HG03442 (cell line): ENCODE data around the gene OBP2B.
"Not testable (repeated sequence)": the region's sequence is repeated elsewhere in the genome, so short reads cannot be mapped to it uniquely, and the experiment has no call there.

Experiments used
- ATAC-seq: cut with Tn5 transposase; IDR thresholded peaks from one replicate; pipeline ENCODE4 v1.9.1; 2021; ENCODE audit warnings: mild to moderate bottlenecking, moderate library complexity; ENCODE audit not compliant: unreplicated experiment

The OBP2B gene

DNA sequence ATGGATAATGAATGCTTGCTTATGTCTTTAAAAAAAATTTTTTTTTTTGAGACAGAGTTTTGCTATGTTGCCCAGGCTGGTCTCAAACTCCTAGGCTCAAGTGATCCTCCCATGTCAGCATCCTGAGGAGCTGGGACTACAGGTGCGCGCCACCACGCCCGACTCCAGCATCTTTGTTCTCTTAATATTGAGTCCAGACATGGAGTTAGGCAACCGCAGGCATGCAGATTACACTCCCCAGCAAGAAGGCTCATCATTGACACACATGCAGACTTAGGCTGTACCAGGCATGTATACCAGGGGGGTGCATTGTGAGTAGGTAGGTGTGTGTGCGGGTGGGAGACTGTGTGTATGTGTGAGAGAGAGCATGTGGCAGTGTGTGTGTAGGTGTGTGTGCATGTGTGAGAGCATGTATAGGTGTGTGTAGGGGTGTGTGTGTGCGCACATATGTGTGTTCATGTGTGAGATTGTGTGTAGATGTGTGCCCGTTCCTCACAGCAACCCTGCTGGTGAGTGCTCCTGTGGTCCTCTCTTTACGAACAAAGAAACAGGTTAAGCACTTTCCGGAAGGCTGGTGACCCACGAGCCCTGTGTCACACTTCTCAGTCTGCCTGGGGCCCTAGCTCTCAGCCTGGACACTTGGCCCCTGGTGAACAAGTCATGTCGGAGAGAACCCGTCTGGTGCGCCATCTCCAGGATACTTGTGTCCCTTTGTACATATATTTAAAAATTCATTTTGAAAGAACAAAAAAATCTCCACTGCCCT is 6.2 kb downstream of the OBP2B start:
- no peak for ATAC-seq

DNA sequence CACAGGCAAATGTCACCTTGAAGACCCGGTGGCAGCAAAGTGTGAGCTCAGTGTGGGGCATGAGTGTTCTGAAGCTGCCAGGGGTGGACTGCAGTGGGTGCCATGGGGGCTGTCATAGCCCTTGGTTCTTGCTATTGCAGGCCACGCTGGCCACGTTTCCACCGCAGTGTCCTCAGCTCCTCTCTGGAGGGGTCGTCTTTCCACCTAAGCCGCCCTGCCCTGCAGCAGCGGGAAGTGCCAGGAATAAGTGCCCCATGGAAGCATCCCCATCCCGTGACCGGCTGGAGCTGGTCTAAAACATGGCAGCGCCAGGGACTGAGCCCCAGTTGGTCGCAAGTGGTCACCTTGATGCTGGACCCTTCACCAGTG is 6.9 kb downstream of the OBP2B start:
- no peak for ATAC-seq

DNA sequence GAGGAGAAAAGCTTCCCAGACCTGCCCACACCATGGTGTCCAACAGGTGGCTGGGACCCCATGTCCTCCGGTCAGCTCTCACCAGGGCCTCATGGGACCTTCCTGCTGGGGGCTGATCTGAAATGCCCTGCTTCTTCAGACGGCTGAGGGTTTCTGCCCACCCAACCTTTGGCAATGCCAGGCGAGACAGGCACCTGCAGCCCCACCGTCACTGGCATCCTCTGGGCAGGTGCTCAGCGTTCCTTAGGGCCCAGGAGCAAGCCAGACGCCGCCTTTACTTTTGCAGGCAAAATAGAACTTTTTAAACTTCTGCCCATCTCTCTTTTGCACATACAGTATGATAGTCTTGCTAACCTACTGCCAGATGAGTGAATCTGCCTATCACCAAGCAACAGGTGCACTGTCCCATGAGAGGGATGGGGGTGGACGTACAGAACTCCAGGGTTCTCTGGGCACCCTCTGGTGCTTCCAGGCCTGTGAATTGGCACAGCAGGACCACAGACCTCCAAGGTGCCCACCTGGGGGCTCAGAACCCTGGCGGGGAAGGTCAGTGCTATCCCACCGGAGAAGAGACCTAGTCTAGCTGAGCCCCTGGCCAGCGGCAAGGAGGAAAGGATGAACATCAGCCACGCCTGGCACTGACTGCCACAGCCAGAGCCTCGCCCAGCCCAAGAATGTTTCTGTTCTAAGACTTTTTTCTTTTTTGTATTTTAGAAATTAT is 7.5 kb downstream of the OBP2B start:
- no peak for ATAC-seq

DNA sequence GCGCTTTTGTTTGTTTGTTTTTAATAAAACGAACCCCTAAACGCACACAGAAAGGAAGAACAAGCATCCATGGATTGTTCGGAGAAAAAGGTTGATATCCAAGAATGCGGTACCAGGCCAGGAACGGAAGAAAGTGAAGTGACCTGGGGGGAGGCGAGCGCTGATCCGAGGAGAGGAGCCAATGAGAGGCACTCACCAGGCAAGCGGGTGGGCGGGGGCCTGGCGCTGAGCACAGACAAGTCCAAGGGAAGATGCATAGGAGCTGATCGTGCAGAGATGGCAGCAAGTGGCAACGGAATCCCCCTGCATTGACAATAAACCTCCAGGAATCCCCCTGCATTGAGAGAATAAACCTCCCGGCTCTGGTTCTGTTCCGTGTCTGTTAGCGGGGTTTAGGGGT is 8.4 kb downstream of the OBP2B start:
- no peak for ATAC-seq

DNA sequence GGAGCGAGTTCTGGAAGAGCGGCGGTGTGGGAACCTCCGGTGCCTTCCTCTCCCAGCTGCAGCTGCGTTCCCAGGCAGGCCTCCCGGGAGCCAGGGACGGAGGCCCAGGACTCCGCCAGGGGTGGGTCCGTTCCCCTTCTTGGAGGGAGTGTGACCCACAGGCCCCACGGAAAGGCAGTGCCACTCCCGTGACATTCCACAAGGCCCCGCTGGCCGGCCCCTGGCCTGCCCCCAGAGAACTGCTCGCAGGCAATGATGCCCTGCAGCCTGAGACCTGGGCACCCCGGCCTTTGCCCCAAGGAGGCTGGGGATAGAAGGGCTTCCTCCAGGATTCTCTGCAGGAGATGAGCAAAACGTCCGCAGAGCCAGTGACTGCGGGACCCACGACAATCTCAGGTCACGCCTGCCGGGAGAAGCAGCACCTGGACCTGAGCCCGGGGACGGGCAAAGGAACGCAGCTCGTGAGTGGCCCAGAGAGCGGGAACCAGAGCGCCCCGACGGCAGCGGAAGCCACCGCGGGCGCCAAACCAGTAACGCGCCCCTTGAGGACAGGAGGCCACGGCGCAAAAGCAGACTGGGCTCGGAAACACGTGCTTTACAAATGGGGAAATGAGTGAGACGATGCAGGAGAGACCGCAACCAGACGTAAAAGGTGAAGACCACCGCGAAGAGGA is 9.3 kb downstream of the OBP2B start:
- ATAC-seq = no peak

DNA sequence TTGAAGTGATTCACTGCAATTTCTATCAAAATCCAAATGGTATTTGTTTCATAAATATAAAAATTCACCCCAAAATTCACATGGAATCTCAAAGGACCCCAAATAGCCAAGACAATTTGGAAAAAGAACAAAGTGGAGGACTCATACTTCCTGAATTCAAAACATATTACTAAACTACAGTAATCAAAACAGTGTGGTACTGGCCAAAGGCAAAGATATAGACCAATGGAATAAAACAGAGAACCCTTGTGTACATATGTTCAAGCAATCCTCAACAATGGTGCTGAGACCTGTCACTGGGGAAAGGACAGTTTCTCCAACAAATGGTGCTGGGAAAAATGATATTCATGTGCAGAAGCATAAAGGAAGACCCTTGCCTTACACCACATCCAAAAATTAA is 14.0 kb downstream of the OBP2B start:
- no peak for ATAC-seq

DNA sequence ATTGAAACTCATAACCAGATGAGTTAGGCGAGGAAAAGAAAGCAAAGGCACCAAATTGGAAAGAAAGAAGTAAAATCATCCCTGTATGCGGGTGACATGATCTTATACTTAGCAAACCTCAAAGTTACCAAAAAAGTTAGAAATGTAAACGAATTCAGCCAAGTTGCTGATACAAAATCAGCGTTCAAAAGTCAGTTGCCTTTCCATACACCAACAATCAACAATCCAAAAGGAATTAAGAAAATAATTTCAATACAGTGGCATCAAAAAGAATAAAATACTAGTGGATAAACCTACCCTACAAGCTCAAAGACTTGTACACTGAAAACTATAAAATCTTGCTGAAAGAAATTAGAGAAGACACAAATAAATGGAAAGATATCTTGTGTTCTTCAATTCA is 14.5 kb downstream of the OBP2B start:
- no peak for ATAC-seq

DNA sequence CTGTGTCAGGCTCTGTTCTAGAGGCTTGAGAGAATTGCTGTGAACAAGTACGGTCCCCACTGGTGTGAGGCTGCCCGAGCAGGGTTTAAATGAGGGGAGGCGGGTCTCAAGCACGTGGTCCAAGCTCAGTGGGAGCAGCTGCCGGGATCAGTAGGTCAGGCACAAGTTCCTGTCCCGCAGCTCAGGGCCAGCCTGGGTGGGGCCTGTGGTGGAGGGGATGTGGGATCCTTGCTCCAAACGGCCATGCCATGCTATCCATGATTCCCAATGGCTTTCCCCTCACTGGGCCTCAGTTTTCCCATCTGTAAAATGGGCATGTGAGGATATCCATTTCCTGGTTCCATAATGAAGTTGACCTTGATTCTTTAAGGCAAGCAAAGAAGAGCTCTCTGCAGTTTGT is 17.1 kb downstream of the OBP2B start:
- no peak for ATAC-seq

DNA sequence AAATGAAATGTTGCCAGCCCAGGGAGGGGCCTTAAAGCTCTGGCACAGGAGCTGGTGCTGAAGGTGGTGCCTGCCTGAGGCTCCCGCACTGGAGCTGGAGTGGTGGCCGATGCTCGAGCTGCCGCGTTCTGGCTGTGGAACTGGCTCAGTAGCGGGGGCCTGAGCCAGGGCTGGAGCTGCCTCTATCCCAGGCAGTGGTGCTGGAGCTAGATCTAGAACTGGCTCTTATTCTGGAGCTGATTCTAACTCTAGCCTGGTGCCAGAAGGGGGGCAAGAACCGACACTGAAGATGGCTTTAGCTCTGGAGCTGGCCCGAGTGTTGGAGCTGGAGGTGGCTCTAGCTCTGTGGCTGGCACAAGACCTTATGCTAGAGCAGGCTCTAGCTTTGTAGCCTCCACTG is 19.2 kb downstream of the OBP2B start:
- ATAC-seq = no peak

DNA sequence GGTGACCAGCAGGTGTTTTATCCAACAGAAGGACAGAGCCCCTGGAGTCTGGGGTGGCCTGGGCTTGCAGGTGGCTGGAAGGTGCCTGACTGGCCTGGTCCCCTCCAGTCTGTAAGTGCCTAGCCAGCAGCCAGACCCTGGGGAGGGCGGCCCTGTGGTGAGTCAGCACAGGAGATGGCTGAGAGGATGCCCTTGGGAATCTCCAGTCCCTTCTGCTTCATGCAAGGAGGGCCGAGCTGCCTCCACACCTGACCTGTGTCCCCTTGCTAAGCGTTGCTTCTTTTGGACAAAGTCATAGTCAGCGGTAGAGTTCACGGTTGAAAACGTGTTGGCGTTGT is 20.2 kb downstream of the OBP2B start:
- ATAC-seq = no peak

DNA sequence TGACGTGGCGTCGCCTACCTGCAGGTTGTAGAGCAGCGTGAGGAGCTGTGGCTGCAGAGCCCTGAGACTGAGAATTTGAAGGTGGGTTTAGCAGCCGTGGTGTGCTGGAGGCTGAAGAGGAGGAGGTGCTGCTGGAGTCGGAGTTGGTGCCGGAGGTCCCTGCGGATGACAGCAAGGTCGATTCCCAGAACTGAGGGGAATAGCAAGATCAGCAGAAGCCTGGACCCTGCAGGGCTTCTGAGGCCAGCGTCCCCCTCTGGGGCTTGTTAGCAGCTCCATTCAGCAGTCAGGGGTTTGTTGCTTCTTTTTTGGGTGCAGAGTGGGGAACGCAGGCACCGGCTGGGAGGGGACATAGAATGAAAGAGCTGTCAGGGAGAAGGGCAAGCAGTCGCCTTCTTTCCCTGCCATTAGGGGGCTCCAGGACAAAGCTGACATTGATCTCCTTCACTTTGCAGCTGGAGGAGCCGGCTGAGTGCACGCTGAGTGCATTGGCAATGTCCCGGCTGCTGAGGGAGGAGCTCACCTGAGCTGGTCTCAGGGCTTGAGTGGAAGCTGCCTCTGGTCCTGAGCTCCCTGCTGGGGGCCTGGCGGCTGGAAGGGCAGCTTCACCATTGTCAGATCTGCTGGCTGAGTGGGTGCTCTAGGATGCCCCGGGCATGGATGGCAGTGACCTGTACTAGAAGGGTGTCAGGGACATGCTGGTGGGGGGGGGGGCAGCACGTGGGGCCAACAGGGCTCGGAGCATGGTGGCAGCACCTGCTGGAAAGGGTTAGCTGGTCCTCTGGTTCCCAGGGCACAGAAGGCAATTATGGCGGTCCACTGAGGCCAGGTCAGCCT is 20.8 kb downstream of the OBP2B start:
- ATAC-seq = no peak

DNA sequence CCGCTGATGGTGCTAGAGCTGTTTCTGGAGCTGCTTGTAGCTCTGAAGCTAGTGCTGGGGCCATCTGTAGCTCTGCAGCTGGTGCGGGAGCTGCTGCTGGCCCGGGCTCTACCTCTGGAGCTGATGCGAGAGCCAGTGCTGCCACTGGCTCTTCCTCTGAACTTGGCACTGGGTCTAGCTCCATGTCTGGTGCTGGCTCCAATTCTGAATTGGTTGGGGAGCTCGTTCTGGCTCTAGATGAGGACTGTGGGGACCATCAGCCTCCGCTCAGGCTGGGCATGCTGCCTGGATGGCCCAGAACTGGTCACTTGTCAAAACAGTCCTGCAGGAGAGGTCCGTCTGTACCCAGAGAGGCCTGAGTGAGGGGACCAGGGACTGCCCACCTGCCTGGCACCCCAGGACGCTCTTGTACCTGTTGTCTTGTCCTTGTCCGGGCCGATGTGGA is 21.5 kb downstream of the OBP2B start:
- no peak for ATAC-seq

DNA sequence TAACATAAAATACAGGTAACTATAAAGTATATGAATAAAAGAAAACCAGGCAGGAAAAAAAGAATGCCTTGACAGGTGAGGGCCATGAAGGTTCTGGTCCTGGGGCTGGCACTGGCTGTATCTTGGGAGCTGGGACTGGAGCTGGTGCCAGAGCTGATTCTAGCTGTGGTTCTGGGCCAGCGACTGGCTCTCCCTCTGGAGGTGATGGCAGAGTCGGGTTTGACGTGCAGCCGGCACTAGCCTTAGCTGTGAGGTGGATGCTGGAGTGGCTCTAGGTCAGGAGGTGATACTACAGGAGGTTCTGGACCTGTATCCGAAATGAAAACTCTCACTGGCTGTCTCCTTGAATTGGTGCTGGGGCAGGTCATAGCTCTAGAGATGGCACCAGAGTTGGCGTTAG is 22.3 kb downstream of the OBP2B start:
- ATAC-seq = no peak

DNA sequence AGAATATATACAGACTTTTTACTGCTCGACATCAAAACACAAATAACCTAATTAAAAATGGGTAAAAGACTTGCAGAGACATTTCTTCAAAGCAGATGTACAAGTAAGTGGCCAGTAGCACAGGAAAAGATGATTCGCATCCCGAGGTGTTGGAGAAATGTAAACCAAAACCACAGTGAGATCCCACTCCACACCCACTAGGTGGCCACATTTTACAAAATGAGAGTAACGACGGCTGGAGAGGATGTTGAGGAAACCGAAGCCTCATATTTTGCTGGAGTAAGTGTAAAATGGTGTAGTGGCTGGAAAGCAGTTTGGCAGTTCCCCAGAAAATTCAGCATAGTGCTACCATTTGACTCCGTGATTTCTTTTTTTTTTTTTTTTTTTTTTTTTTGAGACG is 24.1 kb downstream of the OBP2B start:
- no peak for ATAC-seq

DNA sequence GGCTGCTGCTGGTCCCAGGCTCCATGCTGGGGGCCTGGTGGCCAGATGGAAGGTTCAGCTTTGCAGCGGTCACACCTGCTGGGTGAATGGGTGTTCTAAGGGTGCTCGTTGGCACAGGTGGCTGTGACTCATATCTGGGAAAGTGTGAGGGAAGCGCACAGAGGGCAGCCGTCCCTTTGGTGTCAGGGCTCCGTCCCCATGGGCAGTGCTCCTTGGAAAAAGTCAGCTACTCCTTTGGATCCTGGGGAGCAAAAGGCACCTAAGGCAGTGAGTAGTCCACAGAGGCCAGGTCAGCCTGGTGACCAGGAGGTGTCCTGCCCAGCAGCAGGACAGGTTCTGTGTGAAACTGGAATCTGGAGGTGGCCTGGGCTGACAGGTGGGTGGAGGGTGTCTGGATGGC is 26.9 kb downstream of the OBP2B start:
- no peak for ATAC-seq

DNA sequence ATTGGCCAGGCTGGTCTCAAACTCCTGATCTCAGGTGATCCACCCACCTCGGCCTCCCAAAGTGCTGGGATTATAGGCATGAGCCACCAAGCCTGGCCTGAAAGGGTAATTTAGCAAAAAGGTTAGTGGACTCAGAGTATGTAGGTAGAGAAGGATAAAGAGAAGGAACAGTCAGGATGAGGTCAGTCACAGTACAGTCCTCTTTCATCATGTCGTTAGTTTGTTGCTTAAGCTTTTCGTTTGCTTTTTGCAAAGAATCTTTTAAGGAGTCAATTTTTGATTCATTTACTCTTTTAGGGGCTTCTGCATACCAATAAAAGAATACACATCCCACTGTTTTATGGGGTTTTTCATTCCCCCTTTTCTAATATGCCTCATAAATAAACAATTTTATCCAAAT is 27.5 kb downstream of the OBP2B start:
- no peak for ATAC-seq

DNA sequence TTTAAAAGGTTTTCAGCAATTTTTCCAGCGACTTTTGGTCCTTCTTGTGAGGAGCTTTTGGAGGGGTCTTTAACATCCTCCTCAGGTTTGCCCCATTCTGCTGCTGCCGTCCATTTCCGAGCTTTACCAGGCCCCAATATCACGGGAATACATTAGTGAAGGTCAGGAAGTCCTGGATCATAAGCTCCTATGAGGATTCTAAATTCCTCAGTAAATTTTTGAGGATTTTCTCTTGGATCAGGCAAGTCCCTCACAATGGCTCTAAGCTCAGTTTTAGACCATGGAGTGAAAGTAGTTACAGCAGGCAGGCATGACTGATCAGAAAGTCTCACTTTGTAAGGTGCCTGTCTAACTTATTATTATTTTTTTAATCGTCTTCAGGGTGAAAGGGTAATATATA is 28.1 kb downstream of the OBP2B start:
- no peak for ATAC-seq

DNA sequence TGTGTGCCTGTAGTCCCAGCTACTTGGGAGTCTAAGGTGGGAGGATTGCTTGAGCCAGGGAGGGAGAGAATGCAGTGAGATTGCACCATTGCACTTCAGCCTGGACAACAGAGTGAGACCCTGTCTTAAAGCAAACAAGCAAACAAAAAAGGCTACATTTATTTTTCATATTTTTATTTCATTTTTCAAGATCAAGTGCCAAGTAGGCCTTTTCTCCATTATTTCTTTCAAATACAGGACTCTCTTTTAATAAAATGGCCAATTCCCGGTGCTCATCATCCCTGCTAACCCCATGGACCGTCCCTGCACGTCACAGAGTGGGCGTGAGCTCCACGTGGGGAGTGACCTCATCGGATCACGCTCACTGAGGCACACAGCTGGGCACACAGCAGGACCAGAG is 36.0 kb downstream of the OBP2B start:
- no peak for ATAC-seq

DNA sequence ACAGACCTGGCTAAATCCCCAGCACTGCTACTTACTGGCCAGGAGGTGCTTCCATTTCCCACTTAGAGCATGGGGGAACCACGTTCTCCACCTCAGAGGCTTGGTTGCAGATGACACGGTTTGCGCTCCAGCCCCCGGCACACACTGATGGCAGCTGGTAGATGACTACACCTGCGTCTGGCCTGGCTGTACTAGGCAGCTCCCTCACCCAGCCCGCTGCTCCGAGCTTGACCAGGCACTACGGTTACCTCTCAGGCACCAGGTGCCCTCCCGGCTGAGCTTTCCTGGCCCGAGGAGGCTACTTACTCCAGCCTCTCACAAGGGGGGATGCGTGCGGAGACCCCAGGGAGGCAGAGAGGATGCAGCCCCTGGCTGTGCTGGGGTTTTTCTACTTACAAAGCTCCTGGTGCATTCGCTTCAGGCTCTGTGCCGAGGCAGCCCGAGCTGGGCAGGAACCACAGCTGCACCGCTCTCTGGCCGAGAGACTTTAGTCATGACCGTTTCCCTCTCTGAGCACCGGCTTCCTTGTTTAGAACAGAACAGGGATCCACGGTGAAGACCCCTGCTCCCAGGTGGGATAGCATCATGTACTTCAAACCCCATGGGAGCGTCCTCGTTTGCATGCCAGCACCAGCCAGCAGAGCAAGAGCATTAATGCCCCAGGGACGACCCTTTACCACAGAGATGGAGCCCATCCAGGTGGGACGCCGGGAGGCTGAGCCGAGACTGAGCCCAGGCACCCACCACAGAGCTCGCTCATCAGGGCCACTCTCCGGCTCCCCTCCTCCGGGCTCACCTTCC is 37.7 kb downstream of the OBP2B start:
- no peak for ATAC-seq

DNA sequence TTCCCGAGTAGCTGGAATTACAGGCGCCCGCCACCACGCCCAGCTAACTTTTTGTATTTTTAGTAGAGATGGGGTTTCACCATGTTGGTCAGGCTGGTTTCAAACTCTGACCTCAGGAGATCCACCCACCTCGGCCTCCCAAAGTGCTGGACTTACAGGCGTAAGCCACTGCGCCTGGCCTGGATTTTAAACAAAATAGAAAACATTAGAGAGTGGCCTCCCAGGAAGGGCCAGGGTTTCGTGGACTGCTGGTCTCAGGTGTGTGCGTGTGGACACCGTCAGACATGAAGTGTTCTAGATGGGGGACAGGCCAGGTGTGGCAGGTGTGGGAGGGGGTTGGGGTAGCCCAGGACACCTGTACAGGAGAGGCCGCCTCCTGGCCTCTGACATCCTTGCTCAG is 38.3 kb downstream of the OBP2B start:
- ATAC-seq = no peak

DNA sequence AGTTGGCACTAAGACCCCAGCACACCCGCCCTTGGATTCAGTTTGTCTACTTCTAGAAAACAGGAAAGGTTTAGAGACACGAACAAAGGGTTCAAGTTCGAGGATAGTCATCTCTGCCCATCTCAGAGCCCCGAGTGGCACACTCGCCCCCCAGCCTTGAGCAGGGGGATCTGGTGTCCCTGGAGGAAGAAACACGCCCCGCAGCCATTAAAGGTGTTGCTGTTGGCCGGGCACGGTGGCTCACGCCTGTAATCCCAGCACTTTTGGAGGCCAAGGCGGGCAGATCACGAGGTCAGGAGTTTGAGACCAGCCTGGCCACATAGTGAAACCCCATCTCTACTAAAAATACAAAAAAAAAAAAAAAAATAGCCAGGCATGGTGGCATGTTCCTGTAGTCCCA is 39.4 kb downstream of the OBP2B start:
- not testable (repeated sequence) for ATAC-seq
